Placental pericyte (primary cell): Measurements from ENCODE around the gene ART3. TPM values are rescaled to one million over a fixed set of nuclear protein-coding genes. Genes with fewer than 3 reads are reported as not detected.

ENCODE experiments used
- total RNA-seq: library from RNA; depleted of rRNA; stranded (reverse); fragments of >200 nt; gene quantifications from 2 replicates; pipeline ENCODE4 v1.2.3, GENCODE V29; 2012

The ART3 gene, protein sequence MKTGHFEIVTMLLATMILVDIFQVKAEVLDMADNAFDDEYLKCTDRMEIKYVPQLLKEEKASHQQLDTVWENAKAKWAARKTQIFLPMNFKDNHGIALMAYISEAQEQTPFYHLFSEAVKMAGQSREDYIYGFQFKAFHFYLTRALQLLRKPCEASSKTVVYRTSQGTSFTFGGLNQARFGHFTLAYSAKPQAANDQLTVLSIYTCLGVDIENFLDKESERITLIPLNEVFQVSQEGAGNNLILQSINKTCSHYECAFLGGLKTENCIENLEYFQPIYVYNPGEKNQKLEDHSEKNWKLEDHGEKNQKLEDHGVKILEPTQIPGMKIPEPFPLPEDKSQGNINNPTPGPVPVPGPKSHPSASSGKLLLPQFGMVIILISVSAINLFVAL
- not detected in 2 replicates for total RNA-seq

DNA sequence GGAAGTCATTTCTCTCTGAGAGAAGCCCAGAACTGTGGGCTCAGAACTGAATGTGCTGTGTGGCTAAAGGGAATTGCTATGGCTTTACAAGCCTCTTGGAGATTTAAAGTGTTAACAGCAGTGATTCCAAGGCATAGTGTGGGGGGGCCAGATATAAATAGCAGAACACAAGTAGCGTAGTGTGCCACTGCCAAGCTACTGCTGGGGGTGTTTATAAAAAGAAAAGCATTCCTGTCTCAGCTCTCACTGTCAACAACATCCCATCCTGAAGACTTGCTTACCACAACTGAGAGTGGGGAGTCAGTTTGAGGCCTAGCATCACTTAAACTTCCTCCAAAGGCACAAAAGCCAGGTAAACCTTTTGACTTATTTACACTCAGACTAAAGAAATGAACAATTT is at the start of gene ART3:
Gene ART3 (plus strand): TSS at position 242 of the 400 bp plus-strand sequence. CDS start 1,181 bp downstream, outside the sequence.

DNA sequence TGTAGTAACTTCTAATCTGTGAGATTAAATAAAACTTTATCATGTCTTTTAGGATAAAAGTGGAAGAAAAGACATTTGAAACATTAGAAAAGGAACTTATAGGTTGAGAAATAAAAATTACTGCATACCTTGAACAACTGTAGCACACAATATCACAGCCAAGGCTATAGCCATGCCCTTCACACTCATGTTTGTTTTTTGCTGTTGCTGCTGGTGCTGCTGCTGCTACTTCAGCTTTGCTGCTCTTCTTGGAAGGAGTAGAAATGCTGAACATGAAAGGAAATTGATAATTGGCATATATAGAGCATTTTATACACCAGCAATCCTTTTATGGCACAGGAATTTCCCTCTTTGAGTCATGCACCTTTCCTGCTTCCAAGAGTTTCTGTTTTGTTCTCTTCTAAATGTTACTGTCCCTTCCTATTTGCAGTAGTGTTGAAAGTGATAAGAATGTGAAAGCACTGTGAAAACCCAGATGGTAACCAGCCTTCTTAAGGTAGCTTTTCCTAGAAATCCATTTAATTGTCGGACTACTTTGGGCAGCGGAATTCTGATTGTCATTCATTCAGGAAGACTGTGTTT is 38.6 kb upstream of the ART3 start, which contains the start of gene CXCL11:
Gene CXCL11 (minus strand): TSS at position 272 of the 582 bp plus-strand sequence. CDS start 83 bp downstream, at position 189.

DNA sequence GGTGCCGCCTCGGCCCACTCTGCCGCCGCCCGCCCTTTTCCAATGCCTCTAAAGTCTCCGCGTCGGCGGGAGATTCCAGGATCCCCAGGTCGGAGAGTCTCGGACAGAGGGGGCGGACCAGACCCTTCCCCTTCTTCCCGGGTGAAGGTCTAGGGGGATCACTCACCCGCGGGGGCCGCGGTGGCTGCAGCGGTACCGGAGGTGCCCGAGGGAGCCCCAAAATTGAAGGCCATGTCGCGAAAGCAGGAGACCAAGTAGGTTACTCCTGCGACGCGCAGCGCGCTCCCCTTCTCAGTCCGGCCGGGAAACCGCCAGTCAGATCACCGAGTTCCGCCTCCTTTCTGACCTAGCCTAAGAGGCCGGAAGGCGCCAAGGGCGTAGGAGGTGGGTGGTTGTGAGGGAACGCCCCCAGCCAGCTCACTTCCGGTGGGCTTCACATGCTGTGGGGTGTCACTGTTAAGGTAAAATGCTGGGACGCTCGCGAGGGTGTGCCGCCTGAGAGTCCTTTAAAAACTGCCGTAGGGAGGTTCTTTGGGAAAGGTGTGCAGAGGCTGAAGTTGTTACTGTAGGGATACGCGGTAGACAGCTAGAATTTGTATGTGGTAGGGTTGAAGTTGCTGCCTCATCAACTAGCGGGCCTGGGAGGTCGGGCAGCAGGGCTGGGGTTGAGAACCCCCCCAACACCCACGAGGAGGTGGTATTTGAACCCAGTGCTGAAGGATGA is 73.8 kb downstream of the ART3 start, which contains the start of gene NUP54:
Gene NUP54 (minus strand): TSS at position 256 of the 724 bp plus-strand sequence. CDS start 23 bp downstream, at position 233.

Other genes with a start within 250 kb of the ART3 start
- gene PPEF2, start 172.3 kb upstream of the ART3 start, total RNA-seq = under 0.01 TPM in 1 of 2 replicates, not detected in the other
- 28.9 and 40.4 TPM in 2 replicates for gene NAAA, start 133.7 kb upstream of the ART3 start, total RNA-seq
- gene SDAD1, start 83.8 kb upstream of the ART3 start, total RNA-seq = 47.3 and 50.5 TPM in 2 replicates
- gene CXCL9, start 67.2 kb upstream of the ART3 start, total RNA-seq = under 0.01 TPM in 1 of 2 replicates, not detected in the other
- gene CXCL10, start 51.2 kb upstream of the ART3 start, total RNA-seq = 0.43 TPM in 1 of 2 replicates, not detected in the other
- gene CXCL11, start 38.6 kb upstream of the ART3 start, total RNA-seq = 0.14 TPM in 1 of 2 replicates, not detected in the other
- 30.9 and 70.4 TPM in 2 replicates for gene NUP54, start 73.7 kb downstream of the ART3 start, total RNA-seq
- 144 and 152 TPM in 2 replicates for gene SCARB2, start 139.1 kb downstream of the ART3 start, total RNA-seq
- not detected in 2 replicates for gene FAM47E, start 177.0 kb downstream of the ART3 start, total RNA-seq
- 2.6 and 4.0 TPM in 2 replicates for gene STBD1, start 232.0 kb downstream of the ART3 start, total RNA-seq